ENCODE data around the gene CERS6. TPM values are rescaled to one million over a fixed set of nuclear protein-coding genes. Genes with fewer than 3 reads are reported as not detected.

CERS6 gene
- polyA plus RNA-seq, 3 donors: 7.6 to 17.7 (median 15.6) TPM

DNA sequence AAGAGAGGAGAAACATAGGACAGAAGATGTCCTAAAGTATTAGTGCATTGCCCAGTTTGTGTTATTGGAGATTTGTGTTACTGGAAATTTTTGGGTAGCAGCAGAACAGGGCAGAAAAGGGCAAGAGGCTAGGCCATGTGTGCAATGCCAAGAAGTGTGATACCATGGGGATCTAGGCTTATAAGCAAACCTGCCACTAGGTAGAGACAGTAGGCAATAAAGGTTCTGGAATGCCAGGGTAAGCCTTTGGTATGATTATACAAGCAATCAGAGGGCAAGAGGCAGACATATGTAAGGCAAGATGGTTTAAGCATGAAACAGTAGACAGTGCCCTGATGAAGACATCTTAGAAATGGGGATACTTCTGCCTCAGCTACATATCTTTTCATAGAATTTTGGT, 12.3 kb upstream of the CERS6 start:
- H3K4me3 ChIP-seq (replicated peaks in 1 of 3; ENCODE audit: low read depth in 2 of 3, low read length in 3 of 3): no peak overlapping the region
- Mint-ChIP-seq H3K27ac (no peak overlapping the region), H3K4me3 (no peak overlapping the region), H3K27me3 (ENCODE audit: low read depth in 3 of 3) (no peaks in the 10 kb centered on the region), H3K9me3 (peaks cover 5 to 16% (median 11%) of the 10 kb centered on the region in 7 donors), H3K4me1 (peaks cover 4% of the 10 kb centered on the region), H3K36me3 (no peaks in the 10 kb centered on the region)
- no peak overlapping the region for H3K4me2 ChIP-seq (replicated peaks; ENCODE audit: extremely low read depth, low read length, poor library complexity, severe bottlenecking)
- intact Hi-C loops (cut with micrococcal nuclease): no loop called here
- no peak for DNase-seq
- TF ChIP-seq, protein P1, sequence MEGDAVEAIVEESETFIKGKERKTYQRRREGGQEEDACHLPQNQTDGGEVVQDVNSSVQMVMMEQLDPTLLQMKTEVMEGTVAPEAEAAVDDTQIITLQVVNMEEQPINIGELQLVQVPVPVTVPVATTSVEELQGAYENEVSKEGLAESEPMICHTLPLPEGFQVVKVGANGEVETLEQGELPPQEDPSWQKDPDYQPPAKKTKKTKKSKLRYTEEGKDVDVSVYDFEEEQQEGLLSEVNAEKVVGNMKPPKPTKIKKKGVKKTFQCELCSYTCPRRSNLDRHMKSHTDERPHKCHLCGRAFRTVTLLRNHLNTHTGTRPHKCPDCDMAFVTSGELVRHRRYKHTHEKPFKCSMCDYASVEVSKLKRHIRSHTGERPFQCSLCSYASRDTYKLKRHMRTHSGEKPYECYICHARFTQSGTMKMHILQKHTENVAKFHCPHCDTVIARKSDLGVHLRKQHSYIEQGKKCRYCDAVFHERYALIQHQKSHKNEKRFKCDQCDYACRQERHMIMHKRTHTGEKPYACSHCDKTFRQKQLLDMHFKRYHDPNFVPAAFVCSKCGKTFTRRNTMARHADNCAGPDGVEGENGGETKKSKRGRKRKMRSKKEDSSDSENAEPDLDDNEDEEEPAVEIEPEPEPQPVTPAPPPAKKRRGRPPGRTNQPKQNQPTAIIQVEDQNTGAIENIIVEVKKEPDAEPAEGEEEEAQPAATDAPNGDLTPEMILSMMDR (IDR thresholded peaks at IDR 0.05): no peak
- H3K4me1 ChIP-seq (ENCODE audit: control insufficient read depth in 1 of 2, insufficient read depth in 2 of 2, low read length in 2 of 2): no peaks in the 10 kb centered on the region
- no peaks in the 10 kb centered on the region for H3K79me2 ChIP-seq (ENCODE audit: insufficient read depth, low read length)
- no peaks in the 10 kb centered on the region for H3K9me3 ChIP-seq (replicated peaks in 1 of 2; ENCODE audit: control insufficient read depth in 1 of 2, insufficient read depth in 1 of 2, low read length in 2 of 2)
- H3K36me3 ChIP-seq (replicated peaks in 1 of 2; ENCODE audit: control insufficient read depth in 1 of 2, insufficient read depth in 2 of 2, low read length in 2 of 2): no peaks in the 10 kb centered on the region
- no peak overlapping the region for H2AFZ ChIP-seq (ENCODE audit: insufficient read depth, low read depth, low read length, poor library complexity, severe bottlenecking)
- H3K27ac ChIP-seq (ENCODE audit: low read depth in 1 of 2, low read length in 2 of 2): no peak overlapping the region
- H4K20me1 ChIP-seq (ENCODE audit: insufficient read depth, low read length): no peaks in the 10 kb centered on the region
- no peaks in the 10 kb centered on the region for H3K27me3 ChIP-seq (ENCODE audit: control insufficient read depth in 2 of 2, insufficient read depth in 2 of 2, low read length in 2 of 2)
- no peak overlapping the region for H3K9ac ChIP-seq (ENCODE audit: insufficient read depth, low read length, poor library complexity, severe bottlenecking)

DNA sequence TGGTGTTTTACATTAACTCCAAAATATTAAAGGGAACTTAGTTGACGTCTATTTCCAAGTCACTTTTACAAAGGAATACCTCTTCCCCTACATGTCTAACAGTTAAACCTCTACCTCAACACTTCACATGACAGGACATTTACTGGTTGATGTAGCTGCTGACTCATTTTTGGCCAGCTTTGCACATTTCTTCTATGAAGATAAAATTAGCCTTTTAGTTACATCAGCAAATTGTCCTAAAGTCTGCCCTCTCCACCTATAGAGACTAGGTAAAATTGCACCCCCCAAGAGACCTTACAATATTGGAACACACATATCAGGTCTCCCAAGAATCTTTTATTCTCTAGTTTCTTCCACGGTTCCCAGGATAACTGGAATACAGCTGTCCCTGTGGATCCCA, 10.1 kb upstream of the CERS6 start:
- TF ChIP-seq, protein P1 (IDR thresholded peaks at IDR 0.05): no peak
- Histone ChIP-seq H2AFZ (ENCODE audit: insufficient read depth, low read depth, low read length, poor library complexity, severe bottlenecking) (no peak overlapping the region), H3K79me2 (ENCODE audit: insufficient read depth, low read length) (no peaks in the 10 kb centered on the region), H3K9me3 (replicated peaks in 1 of 2; ENCODE audit: control insufficient read depth in 1 of 2, insufficient read depth in 1 of 2, low read length in 2 of 2) (no peaks in the 10 kb centered on the region), H3K27me3 (ENCODE audit: control insufficient read depth in 2 of 2, insufficient read depth in 2 of 2, low read length in 2 of 2) (no peaks in the 10 kb centered on the region), H3K36me3 (replicated peaks in 1 of 2; ENCODE audit: control insufficient read depth in 1 of 2, insufficient read depth in 2 of 2, low read length in 2 of 2) (no peaks in the 10 kb centered on the region), H3K9ac (ENCODE audit: insufficient read depth, low read length, poor library complexity, severe bottlenecking) (no peak overlapping the region), H3K27ac (ENCODE audit: low read depth in 1 of 2, low read length in 2 of 2) (no peak overlapping the region), H4K20me1 (ENCODE audit: insufficient read depth, low read length) (no peaks in the 10 kb centered on the region), H3K4me2 (replicated peaks; ENCODE audit: extremely low read depth, low read length, poor library complexity, severe bottlenecking) (no peak overlapping the region), H3K4me3 (replicated peaks in 1 of 3; ENCODE audit: low read depth in 2 of 3, low read length in 3 of 3) (no peak overlapping the region), H3K4me1 (ENCODE audit: control insufficient read depth in 1 of 2, insufficient read depth in 2 of 2, low read length in 2 of 2) (no peaks in the 10 kb centered on the region)
- WGBS (ENCODE audit: insufficient coverage): 91% methylated on average over 1 of the region's 2 CpGs
- Mint-ChIP-seq H3K9me3 (peaks cover 5 to 16% (median 11%) of the 10 kb centered on the region in 7 donors), H3K27ac (no peak overlapping the region), H3K27me3 (ENCODE audit: low read depth in 3 of 3) (peaks cover 0 to 2% (median 0%) of the 10 kb centered on the region in 3 donors), H3K4me3 (no peak overlapping the region), H3K36me3 (no peaks in the 10 kb centered on the region), H3K4me1 (peaks cover 4% of the 10 kb centered on the region)
- intact Hi-C loops (cut with micrococcal nuclease): no loop called here
- DNase-seq: no peak
